HL-60/S4 (cell line): ENCODE data around the gene AGO1.
"Not testable (repeated sequence)": the region's sequence is repeated elsewhere in the genome, so short reads cannot be mapped to it uniquely, and the experiment has no call there.

Experiments
- in situ Hi-C: fragments of 300-500 bp; cut with MboI; formaldehyde crosslinking; loops from 2 replicates; pipeline ENCODE4 v1.14.3; 2022; ENCODE audit warnings: low sequenced_read_pairs

AGO1 gene

DNA sequence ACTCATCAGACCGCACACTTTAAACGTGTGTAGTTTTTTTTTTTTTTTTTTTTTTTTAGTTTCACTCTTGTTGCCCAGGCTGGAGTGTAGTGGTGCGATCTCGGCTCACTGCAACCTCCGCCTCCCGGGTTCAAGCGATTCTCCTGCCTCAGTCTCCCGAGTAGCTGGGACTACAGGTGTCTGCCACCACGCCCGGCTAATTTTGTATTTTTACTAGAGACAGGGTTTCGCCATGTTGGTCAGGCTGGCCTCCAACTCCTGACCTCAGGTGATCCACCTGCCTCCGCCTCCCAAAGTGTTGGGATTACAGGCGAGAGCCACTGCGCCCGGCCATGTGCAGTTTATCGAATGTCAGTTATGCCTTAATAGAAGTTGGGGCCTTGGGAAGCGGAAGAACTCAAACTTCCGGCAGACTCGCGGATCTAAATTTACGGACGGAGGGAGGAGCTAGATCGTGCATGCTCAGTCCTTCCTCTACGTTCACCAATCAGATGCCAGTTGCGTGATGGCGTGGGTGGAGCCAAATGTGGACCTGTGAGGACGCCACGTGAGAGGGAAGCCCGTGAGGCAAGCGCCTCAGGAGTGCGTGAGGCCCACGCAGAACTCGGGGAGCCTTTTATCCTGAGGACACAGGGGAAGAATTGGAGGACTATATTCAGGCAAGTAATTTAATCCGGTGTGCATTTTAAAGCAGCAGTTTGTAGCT lies 13.6 kb upstream of the AGO1 start:
- in situ Hi-C loops: not testable (repeated sequence)

DNA sequence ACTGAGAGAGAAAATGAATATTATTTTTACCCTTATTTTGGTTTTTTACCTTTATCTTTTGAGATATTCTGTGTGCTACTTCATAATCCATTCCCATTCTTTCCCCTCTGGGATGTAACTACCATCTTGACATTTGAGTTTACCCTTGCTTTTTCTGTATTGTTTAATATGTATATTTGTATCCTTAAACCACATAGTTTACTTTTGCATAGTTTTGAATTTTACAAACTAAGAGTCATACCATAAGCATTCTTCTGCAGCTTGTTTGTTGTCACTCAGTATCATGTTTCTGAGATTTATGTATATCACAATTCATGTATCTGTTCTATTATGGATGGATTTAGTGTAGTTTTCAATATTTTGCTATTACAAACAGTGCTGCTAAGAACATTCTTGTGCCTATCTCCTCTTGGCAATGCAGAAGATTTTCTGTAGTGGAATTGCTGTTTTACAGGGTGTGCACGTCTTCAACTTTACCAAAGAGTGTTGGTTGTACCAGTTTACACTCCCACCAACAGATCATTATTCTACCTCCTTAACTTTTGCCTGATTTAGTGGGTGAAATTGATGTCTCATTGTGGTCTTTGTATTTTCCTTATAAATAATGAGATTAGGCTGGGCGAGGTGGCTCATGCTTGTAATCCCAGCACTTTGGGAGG lies 12.2 kb upstream of the AGO1 start:
- in situ Hi-C loops: no loop called here

DNA sequence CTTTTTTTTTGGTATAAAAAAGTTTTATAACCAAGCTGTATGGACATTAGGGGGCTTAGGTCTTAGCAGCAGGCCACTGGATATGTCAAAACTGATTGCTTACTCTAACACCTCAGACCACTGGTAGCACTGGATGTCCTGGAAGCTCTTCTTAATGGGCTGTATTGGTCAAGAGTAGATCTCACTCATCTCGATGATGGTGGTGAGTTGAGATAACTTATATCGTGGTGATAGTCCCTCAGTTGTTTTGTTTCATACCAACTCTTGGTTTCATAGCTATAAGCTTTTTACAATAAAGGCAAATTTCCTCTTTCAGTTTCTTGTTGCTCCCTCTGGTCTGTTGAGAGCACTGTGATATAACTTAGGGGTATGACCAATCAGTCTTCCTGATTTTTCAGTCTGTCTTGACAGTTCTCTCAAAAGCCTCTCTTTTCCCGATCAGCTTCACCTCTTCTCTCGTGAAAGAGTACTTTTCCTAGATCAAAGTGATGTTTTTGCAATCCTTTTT lies 9.7 kb upstream of the AGO1 start:
- in situ Hi-C loops: no loop called here

DNA sequence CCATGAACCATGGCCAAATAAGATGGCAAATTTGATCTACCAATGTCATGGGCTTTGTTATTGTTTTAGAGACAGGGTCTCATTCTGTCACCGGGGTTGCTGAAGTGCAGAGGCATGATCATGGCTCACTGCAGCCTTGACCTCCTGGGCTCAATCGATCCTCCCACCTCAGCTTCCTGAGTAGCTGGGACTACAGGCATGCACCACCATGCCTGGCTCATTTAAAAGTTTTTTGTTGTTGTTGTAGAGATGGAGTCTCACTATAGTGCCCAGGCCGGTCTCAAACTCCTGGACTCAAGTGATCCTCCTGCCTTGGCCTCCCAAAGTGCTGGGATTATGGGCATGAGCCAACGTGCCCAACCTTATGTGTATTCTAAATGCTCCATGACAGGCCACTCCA lies 8.9 kb upstream of the AGO1 start:
- in situ Hi-C loops: not testable (repeated sequence)

DNA sequence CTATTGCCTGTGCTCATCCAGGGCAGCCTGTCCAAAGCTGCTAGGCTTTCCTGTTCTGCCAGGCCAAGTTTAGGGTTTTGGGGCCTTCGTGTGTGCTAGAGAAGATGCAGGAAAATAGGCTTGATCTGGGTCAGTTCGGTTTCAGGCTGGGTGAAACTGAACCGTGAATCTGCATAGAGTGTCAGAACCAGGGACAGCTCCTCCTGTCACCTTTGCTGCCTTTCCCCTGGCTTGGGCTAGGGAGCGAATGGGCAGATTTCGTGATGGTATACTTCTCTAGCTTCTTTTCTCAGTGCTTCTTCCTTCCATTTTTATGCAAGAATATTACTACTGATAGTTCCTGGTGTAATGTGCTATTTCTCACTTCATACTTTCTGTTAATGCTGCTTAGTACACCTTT lies 6.0 kb upstream of the AGO1 start:
- in situ Hi-C loops: no loop called here

DNA sequence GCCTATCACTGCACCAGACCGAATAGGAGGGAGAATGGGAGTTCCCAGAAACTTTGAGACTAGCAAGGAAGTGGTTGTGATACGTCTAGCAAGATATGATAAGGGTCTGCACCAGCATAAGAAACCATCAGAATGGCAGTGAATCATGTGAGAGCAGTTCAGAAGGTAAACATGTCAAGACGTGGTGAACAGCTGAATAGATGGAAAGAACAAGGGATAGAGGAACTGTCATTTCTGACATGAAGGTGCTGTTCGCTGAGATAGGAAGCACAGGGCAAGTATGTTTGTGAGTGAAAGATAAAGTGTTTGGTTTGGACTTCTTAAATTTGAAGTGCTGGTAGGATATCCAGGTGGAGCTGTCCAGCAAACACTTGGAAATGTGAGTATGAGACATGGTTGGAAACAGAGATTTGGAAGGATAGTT lies 1.1 kb upstream of the AGO1 start:
- in situ Hi-C loops: no loop called here

DNA sequence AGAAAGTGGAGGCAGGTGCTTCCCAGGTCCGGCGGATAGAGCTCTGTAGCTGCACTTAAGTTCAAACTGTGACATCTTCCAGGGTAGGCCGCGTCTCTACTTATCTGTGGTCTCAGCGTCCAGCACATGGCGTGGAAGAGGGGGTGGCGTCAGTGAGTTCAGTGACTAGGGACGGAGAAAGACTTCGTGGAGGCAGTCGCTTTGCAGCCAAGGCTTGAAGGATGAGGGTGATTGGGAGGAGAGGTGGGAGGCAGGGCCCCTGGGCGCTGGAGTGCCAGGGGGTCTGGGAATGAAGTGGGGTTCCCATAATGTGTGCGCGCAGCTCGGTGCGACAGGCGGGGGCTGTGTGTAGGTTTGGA lies 444 bp upstream of the AGO1 start:
- in situ Hi-C loops: no loop called here

DNA sequence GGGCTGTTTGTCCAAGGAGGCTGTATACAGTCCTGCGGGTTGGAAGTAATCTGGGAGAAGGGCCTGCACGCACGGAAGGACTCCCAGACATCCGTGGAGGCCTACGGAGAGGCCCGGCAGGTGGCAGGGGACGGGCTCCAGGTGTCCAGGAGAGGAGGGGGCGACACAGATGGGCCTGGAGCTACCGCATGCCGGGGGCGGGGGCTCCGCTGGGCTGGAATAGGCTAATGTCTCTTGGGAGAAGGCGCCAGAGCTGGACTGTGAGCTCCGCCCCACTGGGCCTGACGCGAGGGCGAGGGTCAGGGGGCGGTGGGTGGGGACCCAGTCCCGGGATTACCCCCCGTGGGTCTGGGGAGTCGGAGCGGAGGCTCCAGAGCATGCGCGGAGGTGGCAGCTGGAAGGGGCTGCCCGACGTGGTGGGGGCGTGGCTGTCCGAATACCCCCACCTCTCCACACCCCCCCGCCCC lies 659 bp downstream of the AGO1 start:
- in situ Hi-C loops: no loop called here

DNA sequence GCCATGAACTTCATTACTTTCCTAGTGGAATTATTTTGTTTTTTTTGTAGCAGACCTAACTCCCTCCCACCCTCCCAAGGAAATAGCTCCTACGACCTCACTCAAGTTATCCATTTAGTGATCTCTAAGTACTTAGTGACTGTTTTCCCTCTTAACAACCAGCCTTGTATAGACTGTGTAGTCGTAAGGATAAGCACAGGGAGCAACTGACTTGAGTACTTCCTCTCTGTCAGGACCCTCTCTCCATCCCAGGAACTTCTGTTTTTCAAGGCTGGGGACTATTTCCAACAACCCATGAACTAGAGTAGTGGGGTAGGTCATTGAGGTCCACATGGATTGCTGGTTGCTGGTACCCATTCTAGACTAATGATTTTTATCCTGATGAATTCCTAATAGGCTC lies 1.9 kb downstream of the AGO1 start:
- in situ Hi-C loops: no loop called here

DNA sequence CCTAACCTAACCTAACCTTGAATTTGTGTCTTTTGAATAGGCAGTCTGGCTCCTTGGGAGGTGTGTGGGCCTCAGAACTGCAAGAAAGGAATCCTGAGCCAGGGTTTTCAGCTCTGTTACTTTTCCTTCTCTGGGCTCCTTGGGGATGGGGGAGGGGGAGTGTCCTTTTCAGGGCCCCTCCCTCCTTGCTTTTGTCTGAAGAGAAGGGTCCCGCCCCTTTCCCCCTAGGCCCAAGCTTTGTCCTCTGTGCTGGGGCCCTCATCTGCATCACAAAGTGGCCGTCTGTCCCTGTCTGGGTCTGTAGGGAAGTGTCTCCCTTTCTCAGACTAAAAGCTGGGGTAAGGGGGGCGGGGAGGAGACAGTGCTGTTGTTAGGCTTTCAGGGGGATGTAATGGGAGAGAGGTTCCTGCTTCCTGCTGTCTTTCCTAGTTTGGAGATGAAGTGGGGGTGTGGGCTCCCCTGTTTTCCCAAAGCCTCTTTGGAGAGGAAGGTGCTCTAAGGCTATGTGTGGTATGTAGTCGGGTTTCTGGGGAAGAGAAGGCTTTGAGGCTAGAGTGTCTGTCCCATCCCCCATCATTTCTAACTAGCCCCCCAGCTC lies 3.1 kb downstream of the AGO1 start:
- in situ Hi-C loops: no loop called here

DNA sequence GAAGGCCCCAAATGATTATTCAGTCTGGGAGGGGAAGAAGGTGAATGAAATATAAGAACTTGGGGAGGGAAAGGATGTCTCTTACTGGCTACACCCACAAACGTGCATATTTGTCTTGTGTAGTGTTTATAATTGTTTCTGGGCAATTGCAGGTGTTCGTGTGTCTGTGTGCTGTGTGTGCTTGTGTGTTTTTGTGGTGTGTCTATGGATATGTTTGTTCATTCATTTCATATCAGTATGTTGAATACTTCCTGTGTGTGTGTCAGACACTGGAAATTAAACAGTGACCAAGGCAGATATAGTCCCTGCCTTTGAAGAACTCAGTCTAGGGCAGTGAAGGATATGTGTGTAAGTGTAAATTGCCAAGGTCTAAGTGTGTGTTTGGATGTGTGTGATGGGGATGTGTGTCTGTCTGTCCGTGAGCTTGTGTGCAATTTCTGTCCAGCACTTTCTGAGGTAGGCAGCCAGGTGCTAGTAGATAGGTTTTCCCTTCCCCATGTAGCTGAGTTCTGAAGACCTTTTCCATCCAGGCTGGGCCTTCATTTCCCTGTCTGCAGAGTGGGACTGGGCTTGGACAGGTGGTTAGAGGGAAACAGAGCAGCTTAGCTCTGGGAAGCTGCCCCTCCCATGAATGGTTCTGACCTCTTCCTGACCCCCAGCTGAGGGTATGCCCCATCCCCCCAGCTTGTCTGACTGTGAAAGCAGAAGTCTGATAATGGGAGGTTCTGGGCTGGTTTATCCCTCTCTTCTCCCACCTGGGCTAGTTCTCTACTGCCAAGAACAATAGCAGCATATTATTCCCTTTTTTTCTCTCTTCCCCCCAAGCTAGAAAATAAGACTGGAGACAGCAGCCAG lies 3.8 kb downstream of the AGO1 start:
- in situ Hi-C loops: no loop called here

DNA sequence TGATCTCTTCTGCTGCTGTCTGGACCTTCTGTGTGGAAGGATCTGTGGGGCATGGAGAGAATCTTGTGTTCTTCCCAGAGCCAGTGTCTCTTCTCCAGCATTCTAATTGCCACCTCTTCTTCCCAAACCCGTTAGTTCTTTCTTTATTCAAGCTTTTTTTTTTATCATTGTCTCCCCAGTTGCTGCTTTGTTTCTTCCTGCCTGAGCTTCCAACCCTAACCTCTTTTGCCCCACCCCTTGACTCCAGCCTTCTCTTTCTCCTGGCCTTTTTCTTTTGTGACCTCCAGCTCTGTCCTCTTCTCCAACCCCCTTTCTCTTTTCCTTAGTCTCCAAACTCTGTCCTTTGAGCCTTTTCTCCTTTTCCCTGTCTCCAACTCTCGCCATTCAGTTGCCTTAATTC lies 4.5 kb downstream of the AGO1 start:
- in situ Hi-C loops: no loop called here

DNA sequence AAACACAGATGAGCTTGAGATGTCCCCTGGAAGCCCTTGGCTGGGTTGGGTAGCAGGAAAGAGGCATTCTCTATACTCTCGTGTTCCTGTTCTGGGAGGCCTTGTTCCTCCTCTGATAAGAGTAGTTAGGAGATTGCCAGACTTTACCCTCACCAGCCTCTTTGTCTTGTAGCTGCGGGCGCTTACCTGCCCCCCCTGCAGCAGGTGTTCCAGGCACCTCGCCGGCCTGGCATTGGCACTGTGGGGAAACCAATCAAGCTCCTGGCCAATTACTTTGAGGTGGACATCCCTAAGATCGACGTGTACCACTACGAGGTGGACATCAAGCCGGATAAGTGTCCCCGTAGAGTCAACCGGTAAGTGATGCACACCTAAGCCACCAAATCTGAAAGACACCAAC lies 5.2 kb downstream of the AGO1 start:
- in situ Hi-C loops: no loop called here

DNA sequence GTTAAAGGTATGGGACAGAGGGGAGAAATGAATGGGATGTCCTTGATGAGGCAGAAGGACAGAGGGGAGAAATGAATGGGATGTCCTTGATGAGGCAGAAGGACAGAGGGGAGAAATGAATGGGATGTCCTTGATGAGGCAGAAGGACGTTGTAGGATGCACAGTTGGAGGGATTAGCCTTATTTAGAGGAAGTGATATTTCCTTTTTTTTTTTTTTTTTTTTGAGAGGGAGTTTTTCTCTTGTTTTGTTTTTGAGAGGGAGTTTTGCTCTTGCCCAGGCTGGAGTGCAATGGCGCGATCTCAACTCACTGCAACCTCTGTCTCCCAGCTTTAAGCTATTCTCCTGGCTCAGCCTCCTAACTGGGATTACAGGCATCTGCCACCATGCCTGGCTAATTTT lies 6.0 kb downstream of the AGO1 start:
- in situ Hi-C loops: not testable (repeated sequence)

DNA sequence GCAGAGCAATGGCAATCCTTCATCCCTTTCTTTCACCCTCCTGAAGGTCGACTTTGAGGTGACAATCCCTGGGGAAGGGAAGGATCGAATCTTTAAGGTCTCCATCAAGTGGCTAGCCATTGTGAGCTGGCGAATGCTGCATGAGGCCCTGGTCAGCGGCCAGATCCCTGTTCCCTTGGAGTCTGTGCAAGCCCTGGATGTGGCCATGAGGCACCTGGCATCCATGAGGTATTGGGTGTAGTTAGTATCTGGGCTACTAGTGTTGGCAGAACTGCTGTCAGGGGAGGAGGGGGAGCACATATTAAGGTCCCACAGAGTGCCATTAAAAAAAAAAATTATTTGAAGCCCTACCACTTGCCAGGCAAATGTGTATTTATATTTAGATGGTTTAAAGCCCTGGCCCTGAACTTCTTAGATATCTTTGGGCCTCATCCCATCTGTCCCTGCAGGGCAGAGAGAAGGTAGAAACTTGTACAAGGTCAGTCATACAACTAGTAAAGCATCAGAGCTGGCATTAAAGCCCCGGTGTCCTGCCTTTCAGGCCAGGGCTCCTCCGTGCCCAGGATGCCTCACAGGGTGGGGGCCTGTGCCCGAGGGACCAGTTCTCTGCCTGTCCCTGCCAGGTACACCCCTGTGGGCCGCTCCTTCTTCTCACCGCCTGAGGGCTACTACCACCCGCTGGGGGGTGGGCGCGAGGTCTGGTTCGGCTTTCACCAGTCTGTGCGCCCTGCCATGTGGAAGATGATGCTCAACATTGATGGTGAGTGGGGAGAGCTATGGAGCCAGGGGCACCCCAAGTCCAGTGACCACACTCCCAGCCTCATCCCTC lies 10.3 kb downstream of the AGO1 start:
- in situ Hi-C loops: no loop called here

DNA sequence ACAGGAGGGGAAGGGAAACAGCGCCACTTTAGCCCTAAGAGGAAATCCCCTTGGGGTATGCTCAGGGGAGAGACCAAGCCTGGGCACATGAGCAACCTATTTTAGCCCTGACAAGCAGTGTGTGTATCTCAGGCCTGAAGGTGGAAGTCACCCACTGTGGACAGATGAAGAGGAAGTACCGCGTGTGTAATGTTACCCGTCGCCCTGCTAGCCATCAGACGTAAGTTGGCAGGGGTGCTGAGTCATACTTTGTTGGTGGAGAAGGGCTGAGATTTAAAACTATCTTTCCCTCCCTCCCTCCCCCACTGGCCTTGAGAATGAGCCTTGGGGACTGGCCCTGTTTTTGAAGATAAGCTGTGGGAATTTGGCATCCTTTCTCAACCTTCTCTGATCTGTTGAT lies 11.2 kb downstream of the AGO1 start:
- in situ Hi-C loops: no loop called here

DNA sequence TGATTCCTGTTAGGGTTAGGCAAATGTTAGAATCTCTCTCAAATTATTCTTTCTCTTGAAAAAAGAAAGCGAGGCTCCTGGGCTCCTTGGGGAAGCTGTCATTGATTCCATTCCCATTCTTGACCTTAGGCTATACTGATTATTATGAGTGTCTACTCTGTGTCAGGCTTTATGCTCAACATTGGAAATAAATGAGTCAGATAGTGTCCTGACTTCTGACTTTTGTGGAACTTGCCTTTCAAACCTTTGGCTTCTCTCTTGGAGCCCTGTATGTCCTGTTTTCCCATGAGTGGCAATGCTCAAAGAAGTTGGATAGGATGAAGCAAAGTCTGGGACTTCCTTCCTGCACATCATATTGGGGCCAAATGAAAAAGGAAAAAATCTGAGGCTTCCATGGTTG lies 11.6 kb downstream of the AGO1 start:
- in situ Hi-C loops: no loop called here

DNA sequence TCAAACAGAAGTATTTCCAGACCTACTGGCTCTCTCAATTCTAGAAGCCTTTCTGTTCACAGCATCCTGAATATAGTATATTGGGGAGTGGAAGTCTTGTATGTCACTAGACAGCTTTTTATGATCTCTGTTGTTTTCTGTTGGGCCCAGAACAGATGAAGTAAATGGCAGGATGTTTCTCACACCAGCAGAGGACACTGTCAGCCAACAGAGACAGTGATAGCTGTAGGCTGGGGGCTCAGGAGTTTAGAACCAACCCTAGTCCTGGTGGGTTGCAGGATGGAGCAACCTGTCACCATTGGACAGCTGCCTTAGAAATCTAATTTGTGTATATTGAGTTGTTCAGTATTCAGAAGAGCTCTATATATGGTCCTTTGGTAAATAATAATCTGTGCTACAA lies 16.9 kb downstream of the AGO1 start:
- in situ Hi-C loops: no loop called here

DNA sequence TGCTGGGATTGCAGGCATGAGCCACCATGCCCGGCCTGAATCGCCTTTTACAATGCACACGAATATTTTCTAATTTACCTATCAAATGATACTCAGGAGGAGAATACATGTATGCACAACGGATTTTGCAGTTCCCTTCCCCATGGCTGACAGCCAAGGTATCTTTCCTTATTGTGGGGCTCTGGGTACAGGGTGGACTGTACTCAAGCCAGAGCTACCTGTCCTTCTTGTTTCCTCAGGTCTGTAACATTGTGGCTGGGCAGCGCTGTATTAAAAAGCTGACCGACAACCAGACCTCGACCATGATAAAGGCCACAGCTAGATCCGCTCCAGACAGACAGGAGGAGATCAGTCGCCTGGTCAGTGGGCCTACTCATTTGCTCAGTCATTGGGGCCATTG lies 18.2 kb downstream of the AGO1 start:
- in situ Hi-C loops: no loop called here

DNA sequence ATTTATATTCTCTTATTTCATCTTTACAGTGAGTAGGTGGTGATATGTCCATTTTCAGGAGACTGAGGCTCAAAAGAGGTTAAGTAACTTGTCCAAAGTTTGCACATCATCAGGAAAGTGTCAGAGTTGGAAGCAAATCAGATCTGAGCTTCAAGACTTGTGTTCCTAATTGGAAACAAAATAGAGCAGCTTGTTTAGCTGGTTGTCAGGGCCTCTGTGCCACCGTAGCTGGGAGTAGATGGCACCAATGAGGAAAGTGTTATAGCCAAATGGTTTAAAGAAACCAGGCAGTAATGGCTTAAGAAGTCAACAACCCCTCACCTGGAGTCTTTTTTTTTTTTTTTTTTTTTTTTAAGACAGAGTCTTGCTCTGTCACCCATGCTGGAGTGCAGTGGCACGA lies 19.7 kb downstream of the AGO1 start:
- in situ Hi-C loops: no loop called here
